HG02938 (cell line): ENCODE measurements around the gene IQSEC1.
"Not testable (repeated sequence)": the region's sequence is repeated elsewhere in the genome, so short reads cannot be mapped to it uniquely, and the experiment has no call there.

Experiments
- ATAC-seq: cut with Tn5 transposase; IDR thresholded peaks from one replicate; pipeline ENCODE4 v1.9.1; 2021; ENCODE audit warnings: mild to moderate bottlenecking, moderate library complexity; ENCODE audit not compliant: unreplicated experiment

Gene IQSEC1

GRCh38 chr3:12884790-12885582 lies 188.2 kb downstream of the IQSEC1 start:
- ATAC-seq: no peak

GRCh38 chr3:12884186-12884680 lies 189.0 kb downstream of the IQSEC1 start:
- ATAC-seq: no peak

- no peak for ATAC-seq
Observed at GRCh38 chr3:12882336-12883310, 190.6 kb downstream of the IQSEC1 start.

DNA sequence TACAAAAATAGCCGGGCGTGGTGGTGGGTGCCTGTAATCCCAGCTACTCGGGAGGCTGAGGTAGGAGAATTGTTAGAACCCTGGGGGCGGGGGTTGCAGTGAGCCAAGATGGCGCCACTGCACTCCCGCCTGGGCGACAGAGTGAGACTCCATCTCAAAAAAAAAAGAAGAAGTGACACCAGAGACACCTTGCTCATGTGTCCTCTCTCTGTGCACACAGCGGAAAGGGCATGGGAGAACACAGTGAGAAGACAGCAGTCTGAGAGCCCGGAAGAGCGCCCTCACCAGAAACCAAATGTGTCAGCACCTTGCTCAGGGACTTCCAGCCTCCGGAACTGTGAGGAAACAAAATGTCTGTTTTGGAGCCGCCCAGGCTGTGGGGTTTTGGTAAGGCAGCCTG lies 191.4 kb downstream of the IQSEC1 start:
- peak; percentile 53 for ATAC-seq

DNA sequence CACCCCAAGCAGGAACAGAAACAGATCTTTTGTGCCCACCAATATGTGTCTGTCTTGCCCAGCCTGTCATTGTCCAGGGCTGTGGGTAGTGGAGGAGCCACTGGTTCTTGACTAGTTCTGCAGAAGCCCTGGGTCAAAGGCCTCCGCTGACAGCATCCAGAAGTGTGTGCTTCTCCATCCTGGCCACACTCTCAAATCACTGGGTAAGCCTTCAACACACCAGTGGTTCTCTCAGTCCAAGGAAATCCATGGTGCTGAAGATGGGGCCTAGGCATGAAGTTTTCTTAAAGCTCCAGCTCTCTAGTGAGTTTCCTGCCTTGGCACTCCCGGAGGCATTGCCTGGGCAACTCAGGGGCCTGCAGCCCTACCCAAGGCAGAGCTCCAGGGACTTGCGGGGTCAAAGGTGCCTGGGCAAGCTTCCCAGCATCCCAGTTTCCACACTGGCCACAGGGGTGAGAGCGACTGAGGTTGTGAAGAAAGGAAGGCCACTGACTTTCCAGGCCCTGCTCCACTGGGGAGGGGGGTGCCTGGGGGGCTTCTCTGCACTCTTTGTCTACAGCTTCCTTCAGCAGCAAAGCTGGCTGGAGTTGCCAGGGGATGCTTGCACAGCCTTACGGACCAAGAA lies 193.9 kb downstream of the IQSEC1 start:
- no peak for ATAC-seq

GRCh38 chr3:12878758-12879157 lies 194.5 kb downstream of the IQSEC1 start:
- ATAC-seq: not testable (repeated sequence)

- ATAC-seq: no peak
Observed at GRCh38 chr3:12878141-12878574, 195.1 kb downstream of the IQSEC1 start.

DNA sequence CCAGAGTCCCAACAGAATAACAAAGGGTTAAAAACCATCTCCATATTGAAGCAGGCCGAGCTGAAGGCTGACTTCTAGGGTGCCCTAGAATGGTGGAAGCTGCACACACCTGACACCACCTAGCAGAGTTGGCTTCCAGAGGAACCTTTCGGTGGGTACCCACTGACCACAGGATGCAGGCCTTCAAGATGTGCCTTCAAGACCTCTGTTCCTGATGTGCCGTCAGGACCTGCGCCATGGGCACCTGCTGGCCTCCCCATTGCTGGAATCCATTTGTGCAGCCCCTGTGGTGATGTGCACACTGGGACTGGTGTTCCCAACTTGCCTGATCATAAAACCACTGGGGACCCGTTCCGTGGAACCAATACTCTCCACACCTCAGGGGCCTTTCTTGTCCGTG lies 196.2 kb downstream of the IQSEC1 start:
- ATAC-seq: no peak

GRCh38 chr3:12875857-12876836 lies 197.1 kb downstream of the IQSEC1 start:
- ATAC-seq: no peak

GRCh38 chr3:12871404-12871983 lies 201.7 kb downstream of the IQSEC1 start:
- ATAC-seq: no peak

DNA sequence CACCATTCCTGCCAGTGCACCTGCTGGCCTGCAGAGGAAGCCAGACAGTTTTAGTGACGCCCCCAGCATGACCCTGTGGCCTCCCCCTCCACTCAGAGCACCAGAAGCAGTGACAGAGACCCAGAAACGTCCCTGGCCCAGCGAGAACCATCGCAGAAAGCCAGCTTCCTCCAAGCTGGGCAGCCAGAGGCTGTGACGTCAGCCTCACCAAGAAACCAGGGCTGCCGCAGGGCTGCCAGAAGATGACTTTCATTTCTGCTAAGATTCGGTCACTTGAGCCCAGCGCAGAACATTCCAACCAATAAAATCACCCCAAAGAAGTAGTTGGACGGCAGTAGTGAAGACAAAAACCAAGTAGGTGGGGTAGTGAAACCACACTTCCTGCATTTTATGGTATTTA lies 202.3 kb downstream of the IQSEC1 start:
- ATAC-seq: no peak

GRCh38 chr3:12869035-12869621 lies 204.1 kb downstream of the IQSEC1 start:
- ATAC-seq: no peak

- peak; percentile 66 for ATAC-seq
Observed at GRCh38 chr3:12868039-12869034, 204.9 kb downstream of the IQSEC1 start.

DNA sequence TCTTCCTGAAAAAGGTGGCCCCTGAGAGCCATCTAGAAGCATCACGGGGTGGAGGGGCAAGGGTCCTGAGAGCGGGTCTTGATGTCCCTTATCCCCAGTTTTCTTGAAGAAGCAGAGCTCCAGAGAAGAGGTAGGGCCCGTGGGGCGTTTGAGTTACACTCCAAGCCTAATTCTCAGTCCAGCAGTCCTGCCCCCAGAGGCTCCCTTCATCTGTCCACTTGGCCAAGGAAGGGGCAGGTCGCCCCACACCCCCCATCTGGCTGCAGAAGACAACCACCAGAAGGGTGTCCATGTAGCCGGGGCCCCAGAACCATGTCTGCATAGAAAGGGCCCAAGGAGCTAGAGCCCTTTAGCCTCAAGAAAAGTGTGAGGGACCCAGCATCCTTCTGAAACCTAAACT lies 206.4 kb downstream of the IQSEC1 start:
- no peak for ATAC-seq

- no peak for ATAC-seq
Observed at GRCh38 chr3:12865271-12865670, 208.0 kb downstream of the IQSEC1 start.

- no peak for ATAC-seq
Observed at GRCh38 chr3:12862387-12862786, 210.8 kb downstream of the IQSEC1 start.

DNA sequence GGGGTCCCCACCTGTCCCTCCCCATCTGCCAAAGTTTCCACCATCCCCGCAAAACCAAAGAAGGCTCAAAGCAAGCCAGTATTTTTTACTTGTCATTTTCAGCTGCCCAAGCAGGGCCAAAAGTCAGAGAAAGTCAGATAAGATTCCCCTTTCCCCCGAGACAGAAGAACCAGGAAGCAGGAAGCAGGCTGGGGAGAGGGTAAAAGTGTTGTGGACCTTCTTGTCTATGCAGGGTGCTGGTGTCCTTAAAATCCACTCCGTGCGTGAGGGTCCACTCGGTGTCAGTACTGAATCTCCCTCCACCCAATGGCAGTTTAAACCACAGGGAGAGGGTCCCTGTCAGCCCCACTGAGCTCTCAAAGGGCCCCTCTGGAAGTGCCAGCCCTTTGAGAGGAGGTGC lies 211.6 kb downstream of the IQSEC1 start:
- no peak for ATAC-seq

DNA sequence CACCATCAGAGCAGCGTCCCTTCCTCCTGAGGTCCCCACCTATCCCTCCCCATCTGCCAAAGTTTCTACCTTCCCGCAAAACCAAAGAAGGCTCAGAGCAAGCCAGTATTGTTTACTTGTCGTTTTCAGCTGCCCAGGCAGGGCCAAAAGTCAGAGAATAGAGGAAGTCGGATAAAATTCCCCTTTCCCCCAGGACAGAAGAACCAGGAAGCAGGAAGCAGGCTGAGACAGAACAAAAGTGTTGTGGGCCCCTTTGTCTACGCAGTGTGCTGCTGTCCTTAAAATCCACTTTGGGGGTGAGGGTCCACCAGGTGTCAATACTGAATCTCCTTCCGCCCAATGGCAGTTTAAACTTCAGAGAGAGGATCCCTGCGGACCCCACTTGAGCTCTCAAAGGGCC lies 213.4 kb downstream of the IQSEC1 start:
- no peak for ATAC-seq
